Suprapubic skin (tissue), 4 donors: ENCODE measurements around the gene CDHR3. TPM values are rescaled to one million over a fixed set of nuclear protein-coding genes. Genes with fewer than 3 reads are reported as not detected.

Source experiments
- DNase-seq, 2 donors: peaks; one replicate each; pipeline ENCODE4 v3.0.0-alpha.2; 2019; ENCODE audit warnings: low spot score in 2 of 2
- H3K27ac ChIP-seq: fragments of 200-600 bp; sonication (generic); one replicate; pipeline ENCODE4 v1.5.1; 2019
- H3K27me3 ChIP-seq: fragments of 200-600 bp; sonication (generic); one replicate; pipeline ENCODE4 v1.5.1; 2019
- H3K36me3 ChIP-seq: fragments of 200-600 bp; sonication (generic); one replicate; pipeline ENCODE4 v1.5.1; 2019
- H3K4me1 ChIP-seq: fragments of 200-600 bp; sonication (generic); one replicate; pipeline ENCODE4 v1.5.1; 2019
- H3K4me3 ChIP-seq: fragments of 200-600 bp; sonication (generic); one replicate; pipeline ENCODE4 v1.5.1; 2019; ENCODE audit warnings: mild to moderate bottlenecking
- H3K9me3 ChIP-seq: fragments of 200-600 bp; sonication (generic); one replicate; pipeline ENCODE4 v1.5.1; 2019
- EP300 ChIP-seq: sonication (generic); formaldehyde crosslinking; IDR thresholded peaks from one replicate; pipeline ENCODE4 v1.6.1; 2017; ENCODE audit warnings: antibody characterized with exemption
- POLR2A ChIP-seq, 2 donors: fragments of 450-650 bp; IDR thresholded peaks; one replicate each; pipeline ENCODE4 v1.6.1; 2017; ENCODE audit warnings: antibody characterized with exemption in 2 of 2, mild to moderate bottlenecking in 2 of 2, moderate library complexity in 2 of 2
- POLR2AphosphoS5 ChIP-seq, 3 donors: sonication (generic); formaldehyde crosslinking; IDR thresholded peaks; one replicate each; pipeline ENCODE4 v1.6.1; 2017; ENCODE audit warnings: antibody characterized with exemption in 3 of 3
- WGBS: methylation state at CpG from one replicate; pipeline ENCODE4 v1.1.5; 2018; 5-methylcytosine and 5-hydroxymethylcytosine counted together
- total RNA-seq, 4 donors: library from RNA; depleted of rRNA; stranded (reverse); fragments of >200 nt; gene quantifications; one replicate each; pipeline ENCODE4 v1.1.0, GENCODE V29; 2016
- TF ChIP-seq, protein P1 (sequence below), 2 donors: fragments of 200-600 bp in 1 of 2; fragments of 450-650 bp in 1 of 2; sonication (generic) in 1 of 2; IDR thresholded peaks; one replicate each; pipeline ENCODE4 v1.5.1; 2016 to 2019; ENCODE audit warnings: antibody characterized with exemption in 2 of 2, mild to moderate bottlenecking in 1 of 2, moderate library complexity in 1 of 2

The CDHR3 gene
- total RNA-seq, 4 donors from 2014 or later = 1.3 to 6.5 (median 2.7) TPM

- no peak overlapping the region for H3K4me3 ChIP-seq
- TF ChIP-seq POLR2A (IDR thresholded peaks at IDR 0.05) = no peak
- no peak for TF ChIP-seq EP300
- TF ChIP-seq, protein P1, sequence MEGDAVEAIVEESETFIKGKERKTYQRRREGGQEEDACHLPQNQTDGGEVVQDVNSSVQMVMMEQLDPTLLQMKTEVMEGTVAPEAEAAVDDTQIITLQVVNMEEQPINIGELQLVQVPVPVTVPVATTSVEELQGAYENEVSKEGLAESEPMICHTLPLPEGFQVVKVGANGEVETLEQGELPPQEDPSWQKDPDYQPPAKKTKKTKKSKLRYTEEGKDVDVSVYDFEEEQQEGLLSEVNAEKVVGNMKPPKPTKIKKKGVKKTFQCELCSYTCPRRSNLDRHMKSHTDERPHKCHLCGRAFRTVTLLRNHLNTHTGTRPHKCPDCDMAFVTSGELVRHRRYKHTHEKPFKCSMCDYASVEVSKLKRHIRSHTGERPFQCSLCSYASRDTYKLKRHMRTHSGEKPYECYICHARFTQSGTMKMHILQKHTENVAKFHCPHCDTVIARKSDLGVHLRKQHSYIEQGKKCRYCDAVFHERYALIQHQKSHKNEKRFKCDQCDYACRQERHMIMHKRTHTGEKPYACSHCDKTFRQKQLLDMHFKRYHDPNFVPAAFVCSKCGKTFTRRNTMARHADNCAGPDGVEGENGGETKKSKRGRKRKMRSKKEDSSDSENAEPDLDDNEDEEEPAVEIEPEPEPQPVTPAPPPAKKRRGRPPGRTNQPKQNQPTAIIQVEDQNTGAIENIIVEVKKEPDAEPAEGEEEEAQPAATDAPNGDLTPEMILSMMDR (IDR thresholded peaks at IDR 0.05) = no peak
- TF ChIP-seq POLR2AphosphoS5 (IDR thresholded peaks at IDR 0.05) = no peak
- H3K27me3 ChIP-seq = no peaks in the 10 kb centered on the region
- no peaks in the 10 kb centered on the region for H3K36me3 ChIP-seq
- H3K4me1 ChIP-seq = no peaks in the 10 kb centered on the region
- 64% methylated on average over 1 of the region's 1 CpG for WGBS
- H3K27ac ChIP-seq = no peak overlapping the region
- DNase-seq = no peak
- H3K9me3 ChIP-seq = no peaks in the 10 kb centered on the region
Observed at GRCh38 chr7:106029451-106029850, 66.4 kb downstream of the CDHR3 start.

DNA sequence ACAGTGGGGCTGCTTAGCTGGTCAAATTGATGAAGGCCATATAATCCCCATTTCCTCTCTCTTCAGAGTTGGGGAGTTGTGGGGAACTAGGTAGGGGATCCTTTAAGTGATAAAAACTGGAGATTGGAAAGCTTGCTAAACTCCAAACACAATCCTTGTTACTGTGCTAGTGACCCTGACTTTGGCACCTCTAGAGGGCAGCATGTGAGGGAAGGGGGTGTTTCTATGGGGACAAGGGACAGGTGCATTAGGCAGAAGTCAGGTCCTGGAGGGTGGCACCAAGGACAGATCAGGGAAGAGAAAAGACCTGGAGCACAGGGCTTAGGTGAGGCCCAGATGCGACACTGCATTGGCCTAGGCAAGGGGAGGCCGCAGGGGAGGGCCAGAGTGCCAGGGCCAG lies 66.9 kb downstream of the CDHR3 start:
- H3K27me3 ChIP-seq = no peaks in the 10 kb centered on the region
- H3K4me3 ChIP-seq = no peak overlapping the region
- H3K9me3 ChIP-seq = no peaks in the 10 kb centered on the region
- DNase-seq = no peak
- no peaks in the 10 kb centered on the region for H3K4me1 ChIP-seq
- WGBS = 96% methylated on average over 2 of the region's 2 CpGs
- H3K36me3 ChIP-seq = no peaks in the 10 kb centered on the region
- no peak overlapping the region for H3K27ac ChIP-seq
- TF ChIP-seq POLR2AphosphoS5 (IDR thresholded peaks at IDR 0.05) (no peak), EP300 (no peak), POLR2A (IDR thresholded peaks at IDR 0.05) (no peak)
- TF ChIP-seq, protein P1 (IDR thresholded peaks at IDR 0.05) = no peak

- Histone ChIP-seq H3K9me3 (no peaks in the 10 kb centered on the region), H3K4me3 (no peak overlapping the region), H3K4me1 (no peaks in the 10 kb centered on the region), H3K27me3 (no peaks in the 10 kb centered on the region), H3K36me3 (no peaks in the 10 kb centered on the region), H3K27ac (no peak overlapping the region)
- TF ChIP-seq POLR2AphosphoS5 (IDR thresholded peaks at IDR 0.05) = no peak
- TF ChIP-seq EP300 = no peak
- no peak for TF ChIP-seq POLR2A (IDR thresholded peaks at IDR 0.05)
- TF ChIP-seq, protein P1 (IDR thresholded peaks at IDR 0.05) = no peak
- 29% methylated on average over 10 of the region's 10 CpGs for WGBS
- no peak for DNase-seq
Observed at GRCh38 chr7:106031300-106032035, 68.4 kb downstream of the CDHR3 start.

DNA sequence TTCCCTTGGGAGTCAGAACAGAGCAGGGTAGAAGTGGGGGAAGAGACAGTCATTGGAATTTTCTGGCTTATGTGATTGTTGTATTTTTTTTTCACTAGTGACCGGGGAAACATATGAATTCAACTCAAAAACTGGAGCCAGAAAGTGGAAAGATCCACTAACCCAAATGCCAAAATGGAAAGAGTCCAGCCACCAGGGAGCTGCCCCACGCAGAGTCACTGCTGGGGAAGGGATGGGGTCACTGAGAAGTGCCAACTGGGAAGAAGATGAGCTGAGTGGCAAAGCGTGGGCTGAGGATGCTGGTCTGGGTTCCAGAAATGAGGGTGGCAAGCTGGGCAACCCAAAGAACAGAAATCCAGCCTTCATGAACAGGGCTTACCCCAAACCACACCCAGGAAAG lies 69.2 kb downstream of the CDHR3 start:
- Histone ChIP-seq H3K27ac (no peak overlapping the region), H3K27me3 (no peaks in the 10 kb centered on the region), H3K36me3 (no peaks in the 10 kb centered on the region), H3K4me1 (no peaks in the 10 kb centered on the region), H3K9me3 (no peaks in the 10 kb centered on the region), H3K4me3 (no peak overlapping the region)
- no peak for TF ChIP-seq POLR2AphosphoS5 (IDR thresholded peaks at IDR 0.05)
- TF ChIP-seq, protein P1 (IDR thresholded peaks at IDR 0.05) = no peak
- TF ChIP-seq POLR2A (IDR thresholded peaks at IDR 0.05) = no peak
- no peak for TF ChIP-seq EP300
- DNase-seq = no peak
- WGBS = 96% methylated on average over 3 of the region's 3 CpGs

DNA sequence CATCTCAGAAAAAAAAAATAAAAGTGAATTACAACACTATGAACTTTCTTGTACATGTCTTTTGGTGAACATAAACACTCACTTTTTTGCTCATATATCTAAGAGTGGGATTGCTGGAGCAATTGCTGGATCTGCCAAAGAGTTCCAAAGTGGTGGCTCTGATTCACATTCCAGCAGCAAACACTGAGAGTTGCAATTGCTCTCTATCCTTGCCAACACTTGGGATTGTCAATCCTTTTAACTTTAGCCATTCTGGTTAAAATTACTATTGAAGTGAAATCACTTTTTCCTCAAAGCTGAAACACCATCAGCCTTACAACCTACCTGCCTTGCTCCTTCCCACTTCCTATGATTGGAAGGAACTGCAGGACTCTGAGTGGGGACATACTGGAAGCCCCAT lies 70.7 kb downstream of the CDHR3 start:
- TF ChIP-seq POLR2AphosphoS5 (IDR thresholded peaks at IDR 0.05) (no peak), POLR2A (IDR thresholded peaks at IDR 0.05) (no peak), EP300 (no peak)
- TF ChIP-seq, protein P1 (IDR thresholded peaks at IDR 0.05) = no peak

More for the DNA sequence above, 70.7 kb downstream of the CDHR3 start:
- Histone ChIP-seq H3K4me1 (no peaks in the 10 kb centered on the region), H3K27ac (no peak overlapping the region), H3K9me3 (no peaks in the 10 kb centered on the region), H3K36me3 (no peaks in the 10 kb centered on the region), H3K27me3 (no peaks in the 10 kb centered on the region), H3K4me3 (no peak overlapping the region)
- DNase-seq = no peak
